GM19452 (cell line): ENCODE results near the gene SLC4A9.

ENCODE experiments used
- ATAC-seq: cut with Tn5 transposase; IDR thresholded peaks from one replicate; pipeline ENCODE4 v1.9.1; 2021; ENCODE audit not compliant: unreplicated experiment

The SLC4A9 gene

DNA sequence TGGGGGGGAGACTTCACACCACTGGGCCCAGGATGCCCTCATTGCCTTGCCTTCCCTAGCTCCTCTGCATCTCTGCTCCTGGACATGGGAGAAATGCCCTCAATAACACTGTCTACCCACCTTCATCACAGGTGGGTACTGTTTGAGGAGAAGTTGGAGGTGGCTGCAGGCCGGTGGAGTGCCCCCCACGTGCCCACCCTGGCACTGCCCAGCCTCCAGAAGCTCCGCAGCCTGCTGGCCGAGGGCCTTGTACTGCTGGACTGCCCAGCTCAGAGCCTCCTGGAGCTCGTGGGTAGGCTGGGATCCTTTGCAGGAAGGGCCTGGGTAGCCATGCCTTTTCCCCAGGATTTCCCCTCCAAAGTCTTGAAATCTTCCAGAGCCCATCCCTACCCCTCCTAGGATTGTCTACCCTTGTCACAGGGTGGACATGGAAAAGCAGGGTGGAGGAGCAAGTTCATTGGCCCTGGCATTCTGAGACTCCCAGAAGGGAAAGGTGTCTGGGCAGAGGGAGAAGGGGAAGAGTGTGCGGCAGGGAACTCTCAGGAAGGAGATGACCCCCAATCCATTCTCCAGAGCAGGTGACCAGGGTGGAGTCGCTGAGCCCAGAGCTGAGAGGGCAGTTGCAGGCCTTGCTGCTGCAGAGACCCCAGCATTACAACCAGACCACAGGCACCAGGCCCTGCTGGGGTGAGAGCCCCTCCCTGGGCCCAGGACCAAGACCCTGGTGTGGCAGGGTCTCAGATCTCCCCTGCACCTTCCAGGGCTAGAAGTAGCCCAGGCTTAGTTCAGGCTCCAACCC is 886 bp downstream of the SLC4A9 start:
- no peak for ATAC-seq

DNA sequence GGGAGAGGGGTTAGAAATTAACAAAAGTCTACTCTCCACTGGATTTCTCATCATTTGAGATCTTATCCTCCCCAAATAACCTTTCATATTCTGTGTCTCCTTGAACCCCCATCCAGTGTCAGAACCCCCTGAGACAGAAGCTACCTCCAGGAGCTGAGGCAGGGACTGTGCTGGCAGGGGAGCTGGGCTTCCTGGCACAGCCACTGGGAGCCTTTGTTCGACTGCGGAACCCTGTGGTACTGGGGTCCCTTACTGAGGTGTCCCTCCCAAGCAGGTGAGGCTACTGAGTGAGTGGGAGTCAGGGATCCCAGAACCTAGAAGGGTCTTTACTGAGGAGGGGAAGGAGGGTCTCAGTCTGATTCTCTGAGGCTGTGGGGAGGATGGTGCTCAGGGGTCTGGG is 1.9 kb downstream of the SLC4A9 start:
- ATAC-seq = no peak

- ATAC-seq = no peak
Observed at GRCh38 chr5:140362311-140362710, 2.3 kb downstream of the SLC4A9 start.

GRCh38 chr5:140362875-140363630 is 3.1 kb downstream of the SLC4A9 start:
- ATAC-seq = peak; percentile 92

DNA sequence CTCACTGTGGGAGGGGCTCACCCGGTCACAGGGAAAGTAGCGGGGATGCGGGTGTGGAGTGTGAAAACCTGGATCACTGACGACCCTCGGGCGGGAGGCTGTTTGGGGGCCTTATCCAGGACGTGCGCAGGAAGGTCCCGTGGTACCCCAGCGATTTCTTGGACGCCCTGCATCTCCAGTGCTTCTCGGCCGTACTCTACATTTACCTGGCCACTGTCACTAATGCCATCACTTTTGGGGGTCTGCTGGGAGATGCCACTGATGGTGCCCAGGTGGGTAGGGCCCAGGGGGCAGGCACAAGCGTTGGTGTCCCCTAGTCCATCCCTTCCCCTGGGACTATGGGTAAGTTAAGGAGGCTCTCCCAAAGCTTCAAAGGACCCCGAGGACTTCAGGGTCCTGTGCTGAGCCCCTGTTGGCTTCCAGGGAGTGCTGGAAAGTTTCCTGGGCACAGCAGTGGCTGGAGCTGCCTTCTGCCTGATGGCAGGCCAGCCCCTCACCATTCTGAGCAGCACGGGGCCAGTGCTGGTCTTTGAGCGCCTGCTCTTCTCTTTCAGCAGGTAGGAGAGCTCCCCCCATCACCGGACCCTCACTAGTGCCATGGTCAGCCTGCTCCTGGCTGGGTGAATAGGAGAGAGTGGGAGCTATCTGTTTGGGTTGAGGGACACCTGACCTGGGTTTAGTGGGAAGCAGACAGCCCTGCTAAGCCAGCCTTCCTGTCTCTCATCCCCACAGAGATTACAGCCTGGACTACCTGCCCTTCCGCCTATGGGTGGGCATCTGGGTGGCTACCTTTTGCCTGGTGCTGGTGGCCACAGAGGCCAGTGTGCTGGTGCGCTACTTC is 3.9 kb downstream of the SLC4A9 start:
- ATAC-seq = no peak

DNA sequence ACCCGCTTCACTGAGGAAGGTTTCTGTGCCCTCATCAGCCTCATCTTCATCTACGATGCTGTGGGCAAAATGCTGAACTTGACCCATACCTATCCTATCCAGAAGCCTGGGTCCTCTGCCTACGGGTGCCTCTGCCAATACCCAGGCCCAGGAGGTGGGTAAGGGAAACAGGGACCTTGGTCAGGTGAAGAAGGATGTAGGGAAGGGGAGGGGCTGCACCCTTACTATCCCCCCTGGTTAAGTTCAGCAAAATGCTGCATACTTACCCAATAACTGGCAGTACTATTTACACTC is 4.4 kb downstream of the SLC4A9 start:
- ATAC-seq = no peak

DNA sequence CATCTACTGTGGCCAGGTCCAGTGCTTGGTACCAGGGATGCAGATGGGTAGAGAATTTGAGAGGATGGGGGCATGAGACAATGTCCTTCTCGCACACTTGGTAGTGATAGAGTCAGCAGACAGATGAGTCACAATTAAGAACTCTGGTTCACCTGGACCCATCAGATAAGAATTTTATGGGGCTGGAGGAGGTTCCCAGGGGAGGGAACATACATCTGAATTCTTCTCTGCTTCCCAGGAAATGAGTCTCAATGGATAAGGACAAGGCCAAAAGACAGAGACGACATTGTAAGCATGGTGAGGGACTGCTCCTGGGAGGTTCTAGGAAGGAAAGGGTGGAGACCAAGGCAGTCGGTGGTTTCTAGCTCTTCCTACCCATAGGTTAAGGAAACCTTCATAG is 5.3 kb downstream of the SLC4A9 start:
- ATAC-seq = no peak

GRCh38 chr5:140365941-140366340 is 5.9 kb downstream of the SLC4A9 start:
- no peak for ATAC-seq

DNA sequence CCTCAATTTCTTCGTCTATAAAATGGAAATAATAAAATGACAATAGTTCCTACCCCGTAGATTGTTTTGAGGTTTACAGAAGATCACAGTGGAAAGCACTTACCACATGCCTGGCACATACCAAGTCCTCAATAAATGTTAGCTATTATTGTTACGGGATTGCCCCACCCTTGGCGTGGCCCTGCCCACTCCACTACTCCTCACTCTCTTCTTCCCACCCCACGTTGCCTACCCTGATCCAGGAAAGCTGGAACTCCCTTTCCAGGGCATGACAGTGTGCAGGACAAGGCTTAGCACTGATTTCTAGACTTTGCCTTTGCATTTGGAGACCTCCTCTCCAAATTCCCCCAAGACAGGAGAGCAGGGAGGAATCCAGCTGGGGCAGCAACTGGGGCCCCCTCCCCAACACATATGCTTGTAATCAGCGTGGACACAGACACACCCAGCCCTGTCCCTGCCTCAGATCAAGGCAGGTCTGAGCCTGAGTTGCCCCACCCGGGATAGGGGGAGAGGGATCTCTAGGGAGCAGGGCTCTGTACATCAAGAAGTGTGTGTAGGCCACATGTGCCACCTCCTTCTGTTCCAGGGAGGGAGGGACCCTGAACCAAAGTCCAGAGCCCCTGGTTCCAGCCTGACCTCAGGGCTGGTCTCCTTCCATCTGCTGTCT is 6.7 kb downstream of the SLC4A9 start:
- no peak for ATAC-seq

DNA sequence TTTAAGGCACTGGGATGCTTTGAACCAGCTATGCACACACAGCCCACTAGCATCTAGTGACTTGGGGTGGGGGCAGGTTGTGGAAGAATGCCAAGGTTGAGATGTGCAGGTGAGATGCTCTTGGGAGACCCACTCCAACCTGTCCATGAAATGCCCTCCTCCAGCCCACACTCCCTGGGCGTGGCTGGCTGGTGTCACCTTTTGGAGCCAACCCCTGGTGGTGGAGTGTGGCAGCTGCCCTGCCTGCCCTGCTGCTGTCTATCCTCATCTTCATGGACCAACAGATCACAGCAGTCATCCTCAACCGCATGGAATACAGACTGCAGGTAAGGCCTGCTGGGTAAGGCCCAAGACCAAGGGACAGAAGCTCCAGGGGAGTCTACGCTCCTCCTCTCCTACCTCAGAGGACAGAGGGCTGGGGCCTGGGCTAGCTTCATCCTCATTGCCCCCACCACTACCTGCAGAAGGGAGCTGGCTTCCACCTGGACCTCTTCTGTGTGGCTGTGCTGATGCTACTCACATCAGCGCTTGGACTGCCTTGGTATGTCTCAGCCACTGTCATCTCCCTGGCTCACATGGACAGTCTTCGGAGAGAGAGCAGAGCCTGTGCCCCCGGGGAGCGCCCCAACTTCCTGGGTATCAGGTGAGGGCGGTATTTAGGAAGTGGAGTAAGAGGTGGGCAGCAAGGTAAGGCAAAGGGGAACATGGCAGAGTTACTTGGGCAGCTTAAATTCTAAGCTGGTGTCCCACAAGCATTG is 7.4 kb downstream of the SLC4A9 start:
- ATAC-seq = no peak

- ATAC-seq = no peak
Observed at GRCh38 chr5:140371356-140372151, 11.6 kb downstream of the SLC4A9 start.

DNA sequence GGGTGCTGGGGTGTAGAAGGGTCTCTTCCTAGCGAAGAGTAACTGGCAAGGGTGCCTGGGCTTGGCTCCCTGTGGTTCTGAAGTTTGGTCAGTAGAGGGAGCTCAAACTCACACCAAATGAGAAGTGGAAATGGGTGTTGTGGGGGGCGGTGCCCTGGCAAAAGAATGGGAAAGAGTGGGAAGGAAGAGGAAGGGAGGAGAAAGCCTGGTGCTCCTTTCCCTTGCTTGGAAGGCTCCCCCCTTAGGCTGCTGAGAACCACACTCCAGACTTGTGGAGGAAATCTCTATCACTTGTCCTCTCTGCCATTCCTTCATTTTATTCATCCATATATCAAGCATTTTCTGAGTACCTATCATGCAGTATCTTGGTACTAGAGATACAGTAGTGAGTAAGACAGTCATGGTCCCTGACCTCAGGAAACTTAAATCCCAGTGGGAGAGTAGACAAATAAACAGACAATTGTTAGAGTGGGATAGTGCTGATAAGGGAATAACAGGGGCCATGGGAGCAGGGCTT is 13.0 kb downstream of the SLC4A9 start:
- ATAC-seq = no peak

GRCh38 chr5:140381351-140381750 is 21.4 kb downstream of the SLC4A9 start:
- no peak for ATAC-seq

- no peak for ATAC-seq
Observed at GRCh38 chr5:140381972-140382371, 22.0 kb downstream of the SLC4A9 start.

DNA sequence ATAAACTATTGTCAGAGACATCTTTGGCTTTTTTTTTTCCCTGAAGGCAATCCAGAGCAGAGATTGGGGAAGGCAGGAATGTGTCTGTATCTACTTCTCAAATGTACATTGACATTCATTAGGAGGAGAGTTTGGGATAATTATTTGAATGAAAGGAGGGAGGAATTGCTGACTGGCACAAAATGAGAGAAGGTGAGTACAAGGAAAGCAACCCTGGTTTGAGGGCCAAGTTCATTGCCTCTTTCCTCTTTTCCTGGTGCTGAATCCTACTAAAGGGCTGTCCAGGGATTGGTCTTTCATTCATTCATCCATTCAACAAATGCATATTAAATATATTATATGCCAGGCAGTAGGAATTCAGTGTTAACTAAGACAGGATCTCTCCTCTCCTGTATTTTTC is 22.9 kb downstream of the SLC4A9 start:
- no peak for ATAC-seq

GRCh38 chr5:140383300-140383699 is 23.3 kb downstream of the SLC4A9 start:
- ATAC-seq = no peak

- no peak for ATAC-seq
Observed at GRCh38 chr5:140388052-140388451, 28.1 kb downstream of the SLC4A9 start.

- ATAC-seq = no peak
Observed at GRCh38 chr5:140391312-140391711, 31.3 kb downstream of the SLC4A9 start.

GRCh38 chr5:140391732-140392131 is 31.7 kb downstream of the SLC4A9 start:
- no peak for ATAC-seq
